Measurements from ENCODE around the gene MAP3K8.
"Not testable (repeated sequence)": the region's sequence is repeated elsewhere in the genome, so short reads cannot be mapped to it uniquely, and the experiment has no call there.

The MAP3K8 gene

DNA sequence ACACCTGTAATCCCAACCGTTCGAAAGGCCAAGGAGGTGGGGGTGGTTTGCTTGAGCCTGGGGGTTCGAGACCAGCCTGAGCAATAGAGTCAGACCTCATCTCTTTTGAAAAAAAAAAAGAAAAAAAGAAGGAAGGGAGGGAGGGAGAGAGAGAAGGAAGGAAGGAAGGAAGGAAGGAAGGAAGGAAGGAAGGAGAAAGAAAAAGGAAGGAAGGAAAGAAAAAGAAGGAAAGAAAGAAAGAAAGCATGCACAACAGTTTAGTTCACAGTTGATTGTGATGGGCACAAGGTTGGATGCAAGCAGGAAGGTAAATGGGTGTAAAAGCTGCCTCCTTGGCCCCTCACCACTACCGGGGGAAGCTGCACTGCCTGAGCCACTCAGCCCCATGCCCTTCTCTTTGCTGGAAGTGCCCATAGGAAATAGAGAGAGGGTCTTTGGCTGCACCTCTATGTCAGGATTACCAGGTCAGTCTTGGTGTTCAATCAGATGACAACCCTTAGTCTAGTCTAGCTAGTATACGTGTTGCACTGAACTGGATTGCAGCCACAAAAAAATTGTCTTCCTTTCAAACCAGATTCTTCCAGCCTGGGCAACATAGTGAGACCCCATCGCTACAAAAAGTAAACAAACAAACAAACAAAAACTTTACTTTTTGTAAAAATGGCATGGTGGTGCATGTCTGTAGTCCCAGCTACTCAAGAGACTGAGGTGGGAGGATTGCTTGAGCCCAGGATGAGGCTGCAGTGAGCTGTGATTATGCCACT is 20.0 kb downstream of the MAP3K8 start:
- DNase-seq, result no peak

DNA sequence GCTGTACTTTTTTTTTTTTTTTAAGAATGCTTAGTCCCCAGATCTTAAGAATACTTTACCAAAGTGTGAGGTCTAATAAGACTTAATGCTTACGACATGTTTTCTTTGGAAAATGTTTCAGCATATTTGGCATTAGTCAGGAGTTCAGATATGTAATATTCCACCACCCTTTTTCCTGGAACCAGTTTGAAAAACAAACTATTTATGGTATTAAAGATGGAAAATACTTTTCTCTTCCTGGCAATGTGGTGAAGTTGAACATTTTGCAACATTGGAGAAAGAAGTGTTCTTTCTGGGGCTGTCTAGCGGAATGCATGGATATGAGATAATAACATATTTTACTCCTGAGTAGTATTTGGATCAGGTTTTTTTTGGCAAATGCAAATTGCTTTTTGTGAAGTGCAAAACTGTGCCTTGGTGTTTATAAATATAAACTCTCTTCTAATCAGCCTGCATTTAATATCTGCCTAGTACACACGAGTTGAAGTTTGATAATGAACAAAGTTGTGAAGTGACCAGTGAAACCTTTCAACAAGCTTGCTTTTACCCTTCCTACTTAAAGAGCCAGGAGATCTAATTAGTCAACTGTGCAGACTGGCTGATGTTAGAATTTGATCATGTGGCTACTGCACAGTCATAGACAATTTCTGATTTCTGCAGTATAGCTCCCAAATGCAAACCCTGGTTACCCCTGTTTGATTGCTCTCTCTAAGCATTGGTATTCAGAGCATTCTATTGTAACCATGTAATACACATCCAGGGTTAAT is 20.9 kb downstream of the MAP3K8 start:
- no peak for DNase-seq

DNA sequence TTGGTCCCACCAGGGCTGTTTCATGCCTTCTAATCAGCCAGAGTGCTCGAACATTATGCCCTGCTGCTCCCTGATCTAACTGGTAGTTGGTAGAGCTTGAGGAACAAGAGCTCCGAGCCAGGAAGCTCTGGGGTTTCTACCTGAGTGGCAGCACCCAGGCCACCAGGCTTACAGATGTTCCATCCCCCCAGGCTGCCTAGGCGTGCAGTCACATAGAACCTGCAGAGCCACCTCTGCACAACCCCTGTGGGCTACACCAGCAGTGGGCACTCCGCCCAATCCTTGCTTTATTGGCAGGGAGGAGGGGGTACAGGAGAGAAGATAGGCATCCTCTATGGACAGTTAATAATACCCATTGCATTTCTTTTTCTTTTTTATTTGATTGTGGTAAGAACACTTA is 21.8 kb downstream of the MAP3K8 start:
- DNase-seq, result no peak

DNA sequence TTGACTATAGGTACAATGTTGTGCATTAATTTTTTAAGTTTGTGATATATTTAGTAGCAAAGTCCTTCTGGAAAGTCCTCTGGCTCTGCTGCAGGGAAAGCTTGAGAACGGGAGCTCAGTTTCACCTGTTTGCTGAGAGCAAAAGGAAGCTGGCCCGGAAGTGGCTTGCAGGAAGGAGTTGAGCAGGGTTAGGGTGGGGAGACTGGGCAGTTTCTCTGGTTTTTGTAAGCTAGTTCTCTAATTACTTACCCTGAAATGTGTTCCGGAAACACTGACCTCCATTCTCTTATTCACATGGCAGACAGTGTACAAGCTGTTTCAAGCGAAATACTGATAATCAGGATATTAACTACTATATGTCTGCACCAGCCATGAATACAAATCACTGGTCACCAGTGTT is 22.3 kb downstream of the MAP3K8 start:
- no peak for DNase-seq

DNA sequence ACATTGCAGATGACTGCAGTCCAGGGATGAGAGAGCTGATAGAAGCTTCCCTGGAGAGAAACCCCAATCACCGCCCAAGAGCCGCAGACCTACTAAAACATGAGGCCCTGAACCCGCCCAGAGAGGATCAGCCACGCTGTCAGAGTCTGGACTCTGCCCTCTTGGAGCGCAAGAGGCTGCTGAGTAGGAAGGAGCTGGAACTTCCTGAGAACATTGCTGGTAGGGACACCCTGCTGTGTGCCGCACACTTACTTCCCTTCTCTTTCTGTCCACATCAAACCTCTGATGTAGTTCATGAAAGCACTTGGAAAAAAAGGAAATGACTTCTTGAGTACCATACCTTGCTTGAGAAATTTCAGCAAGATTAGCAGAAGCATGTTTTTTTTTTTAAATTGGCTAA is 25.3 kb downstream of the MAP3K8 start:
- no peak for DNase-seq

DNA sequence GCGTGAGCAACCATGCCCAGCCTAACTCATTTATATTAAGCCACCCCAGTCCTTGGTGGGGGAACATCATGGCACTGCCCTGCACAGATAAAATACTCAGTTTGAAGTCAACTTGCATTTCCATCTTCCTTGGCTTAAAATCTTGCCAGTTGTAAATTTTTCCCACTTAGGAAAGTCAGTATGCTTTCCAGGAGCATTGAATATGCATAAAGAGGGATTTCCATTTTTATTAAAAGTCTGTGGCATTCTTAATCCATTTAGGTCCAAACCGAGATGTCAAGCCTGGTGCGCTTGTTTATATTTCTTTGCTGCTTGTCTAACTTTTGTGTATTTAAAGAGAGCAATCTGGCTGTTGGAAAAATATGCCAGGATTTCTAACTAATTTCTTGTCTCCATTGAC is 26.1 kb downstream of the MAP3K8 start:
- no peak for DNase-seq

DNA sequence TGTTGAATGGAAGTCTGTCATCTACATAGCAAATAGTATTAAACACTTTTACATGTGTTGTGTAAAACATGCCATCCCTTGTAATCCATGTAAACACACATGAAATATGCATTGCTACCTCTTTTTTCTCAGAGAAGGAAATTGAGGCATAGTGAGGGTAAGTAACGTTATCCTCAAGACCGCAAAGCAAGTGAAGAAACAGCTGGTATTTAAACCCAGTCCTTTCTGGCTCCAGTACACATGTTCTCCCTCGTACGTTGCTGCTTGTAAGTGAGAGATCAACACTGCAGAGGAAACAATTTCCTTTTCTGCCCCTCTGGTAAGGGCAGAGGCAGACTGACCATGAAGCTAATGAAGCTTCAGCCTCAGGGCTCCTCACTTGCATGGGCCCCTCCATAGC is 28.5 kb downstream of the MAP3K8 start:
- no peak for DNase-seq

DNA sequence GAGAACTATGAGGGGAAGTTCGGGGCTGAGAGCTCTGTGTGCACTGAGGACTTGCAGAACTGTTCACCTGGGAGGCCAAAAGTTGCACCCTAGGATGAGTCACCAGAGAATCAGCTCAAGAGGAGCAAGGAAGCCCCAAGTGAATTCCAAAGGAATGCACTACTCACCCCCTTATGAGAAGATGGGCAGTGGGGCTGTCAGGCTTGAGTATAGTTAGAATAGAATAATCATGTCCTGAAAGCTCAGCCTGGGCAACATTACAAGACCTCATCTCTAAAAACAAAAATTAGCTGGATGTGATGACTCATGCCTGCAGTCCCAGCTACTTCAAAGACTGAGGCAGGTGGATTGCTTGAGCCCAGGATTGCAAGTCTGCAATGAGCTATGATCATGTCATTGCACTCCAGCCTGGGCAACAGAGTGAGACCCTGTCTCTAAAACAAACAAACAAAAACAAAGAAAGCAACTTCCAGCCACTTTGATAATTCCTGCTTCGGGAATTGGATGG is 30.0 kb downstream of the MAP3K8 start:
- DNase-seq, result no peak

DNA sequence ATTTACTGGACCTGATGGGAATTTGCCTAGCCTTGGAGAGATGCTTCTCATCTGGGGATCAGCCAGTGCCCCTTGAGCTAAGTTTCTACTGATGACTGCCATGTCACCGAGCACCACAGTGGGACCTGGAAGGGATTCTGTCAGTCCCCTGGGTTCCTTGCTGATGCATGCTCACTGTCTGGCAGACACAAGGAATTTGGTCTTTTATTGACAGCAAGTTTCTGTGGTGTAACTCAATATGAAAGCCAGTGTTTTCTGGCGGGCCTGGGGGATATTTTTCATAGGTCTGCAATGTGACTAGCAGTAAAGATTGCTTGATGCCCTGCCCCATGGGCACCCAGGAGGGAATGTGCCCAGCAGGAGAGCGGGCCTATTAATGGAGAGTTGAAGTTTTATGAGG is 30.7 kb downstream of the MAP3K8 start:
- DNase-seq, result no peak

DNA sequence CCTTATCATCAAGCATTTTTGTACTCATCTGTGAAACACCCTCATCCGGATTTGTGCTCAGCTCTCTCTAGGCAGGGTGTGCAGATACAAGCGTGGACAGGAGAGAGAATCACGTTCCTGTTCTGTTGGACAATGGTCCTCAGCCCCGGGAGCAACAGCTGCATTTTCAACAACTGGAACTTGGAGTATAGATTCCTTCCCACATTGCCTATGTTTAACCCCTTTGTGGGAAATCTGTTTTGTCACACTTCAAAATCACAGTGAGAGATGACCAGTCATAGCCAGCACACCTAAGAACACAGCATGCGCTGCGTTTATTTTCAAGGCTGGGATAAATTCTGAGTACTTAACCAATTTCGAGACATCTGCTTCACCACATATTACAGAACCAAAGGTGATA is 32.5 kb downstream of the MAP3K8 start:
- no peak for DNase-seq

DNA sequence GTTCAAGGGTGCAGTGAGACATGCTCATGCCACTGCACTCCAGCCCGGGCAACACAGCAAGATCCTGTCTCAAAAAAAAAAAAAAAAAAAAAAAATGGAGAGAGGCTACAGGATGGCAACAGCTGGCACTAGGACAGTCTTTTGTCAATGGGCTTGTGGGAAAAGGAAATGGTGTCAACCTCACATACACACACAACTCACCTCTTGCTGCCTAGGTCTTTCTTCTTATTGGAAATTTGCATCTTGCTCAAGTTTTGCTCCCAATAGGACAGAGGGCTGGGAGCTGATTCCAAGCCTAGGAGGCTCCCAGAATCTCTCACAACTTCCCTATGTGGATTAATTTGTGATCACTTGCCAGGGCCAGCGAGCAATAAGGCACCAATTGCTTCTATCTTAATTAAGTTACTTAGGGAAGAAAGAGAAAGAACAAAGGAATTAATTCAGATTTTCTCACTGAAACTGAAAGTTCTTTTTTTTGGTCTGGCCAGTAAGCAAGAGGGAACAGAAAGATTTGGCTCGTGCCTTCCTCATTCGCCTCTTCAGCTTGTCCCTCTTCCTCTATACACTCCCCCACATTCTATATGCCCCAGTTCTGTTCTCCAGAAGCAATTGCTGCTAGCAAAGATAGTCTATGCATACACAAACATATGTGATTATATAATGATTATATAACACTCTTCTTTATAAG is 33.8 kb downstream of the MAP3K8 start:
- DNase-seq, result no peak

DNA sequence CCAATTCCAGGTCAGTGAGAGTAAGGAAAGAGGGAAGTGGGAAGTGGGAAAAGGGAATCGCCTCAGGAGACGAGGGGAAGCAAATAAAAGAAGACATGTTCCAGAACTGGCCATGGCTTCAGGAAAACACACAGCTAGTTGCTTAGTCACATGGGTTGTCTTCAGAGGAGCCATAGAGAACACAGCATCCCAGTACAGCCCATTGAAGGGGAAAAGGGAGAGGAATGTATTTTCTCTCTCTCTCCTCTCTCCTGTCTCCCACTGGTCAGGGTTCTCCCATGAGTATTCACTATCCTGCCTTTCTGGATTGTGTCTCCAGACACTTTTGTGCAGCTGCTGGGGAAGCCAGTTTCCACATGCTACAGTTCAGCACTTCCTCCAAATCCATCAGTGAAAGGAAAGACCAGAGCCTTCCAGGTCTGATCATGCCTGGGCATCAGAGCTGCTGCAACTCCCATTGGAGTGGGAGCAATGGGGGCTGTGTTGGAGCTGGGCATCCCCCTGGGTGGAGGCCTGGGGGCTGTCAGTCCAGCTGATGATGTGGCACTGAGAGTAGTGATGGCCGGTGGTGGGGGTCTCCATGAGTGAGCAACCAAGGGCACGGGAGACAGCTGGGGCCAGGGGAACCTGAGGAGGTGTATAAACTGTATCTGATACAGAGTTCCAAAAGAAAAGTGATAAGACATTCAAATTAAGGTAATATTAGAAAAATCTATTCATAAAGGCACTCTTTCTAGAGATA is 38.6 kb downstream of the MAP3K8 start:
- no peak for DNase-seq

DNA sequence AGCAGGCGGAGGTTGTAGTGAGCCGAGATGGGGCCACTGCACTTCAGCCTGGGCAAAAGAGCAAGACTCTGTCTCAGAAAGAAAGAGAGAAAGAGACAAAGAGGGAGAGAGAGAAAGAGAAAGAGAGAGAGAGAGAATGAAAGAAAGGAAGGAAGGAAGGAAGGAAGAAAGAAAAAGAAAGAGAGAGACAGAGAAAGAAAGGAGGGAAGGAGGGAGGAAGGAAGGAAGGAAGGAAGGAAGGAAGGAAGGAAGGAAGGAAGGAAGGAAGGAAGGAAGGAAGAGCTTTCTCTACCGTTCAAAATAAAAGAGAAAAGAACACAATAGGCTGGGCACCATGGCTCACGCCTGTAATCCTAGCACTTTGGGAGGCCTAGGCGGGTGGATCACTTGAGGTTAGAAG is 41.5 kb downstream of the MAP3K8 start:
- DNase-seq, result not testable (repeated sequence)

DNA sequence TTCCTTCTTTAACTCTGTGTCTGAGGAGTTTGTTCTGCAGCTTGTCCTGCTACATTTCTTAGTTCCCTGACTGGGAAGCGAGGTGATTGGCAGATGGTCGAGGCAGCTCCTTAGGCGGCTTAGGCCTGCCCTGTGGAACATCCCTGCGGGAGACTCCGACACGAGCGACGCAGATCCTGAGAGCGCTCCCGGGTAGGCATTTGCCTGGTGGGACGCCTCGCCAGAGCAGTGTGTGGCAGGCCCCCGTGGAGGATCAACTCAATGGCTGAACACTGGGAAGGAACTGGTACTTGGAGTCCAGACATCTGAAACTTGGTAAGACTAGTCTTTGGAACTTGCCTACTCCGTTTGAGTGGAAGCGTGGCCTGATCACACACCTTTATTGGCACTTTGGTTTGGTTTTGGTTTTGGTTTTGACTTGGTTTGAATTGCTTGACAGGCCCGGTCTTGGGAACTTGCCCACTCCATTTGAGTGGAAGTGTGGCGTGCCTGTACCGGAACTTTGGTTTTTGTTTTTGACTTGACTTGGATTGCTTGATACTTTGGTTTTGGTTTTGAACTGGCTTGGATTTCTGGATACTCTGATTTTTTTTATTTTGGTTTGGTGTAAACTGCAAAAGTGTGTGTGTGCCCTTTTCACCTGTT is 42.6 kb downstream of the MAP3K8 start:
- no peak for DNase-seq

DNA sequence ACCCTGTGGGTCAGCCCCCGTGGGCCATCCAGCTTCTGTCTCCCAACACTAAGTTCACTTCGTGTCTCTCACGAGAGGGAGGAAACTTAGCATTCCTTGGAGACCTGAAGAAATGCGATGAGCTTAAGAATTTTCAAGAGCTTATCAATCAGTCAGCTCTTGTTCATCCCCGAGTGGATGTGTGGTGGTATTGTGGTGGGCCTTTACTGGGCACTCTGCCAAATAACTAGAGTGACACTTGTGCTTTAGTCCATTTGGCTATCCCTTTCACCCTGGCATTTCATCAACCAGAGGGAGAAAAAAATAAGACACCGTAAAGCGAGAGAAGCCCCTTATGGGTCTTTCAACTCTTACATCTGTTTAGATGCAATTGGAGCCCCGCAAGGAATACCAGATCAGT is 45.5 kb downstream of the MAP3K8 start:
- not testable (repeated sequence) for DNase-seq

DNA sequence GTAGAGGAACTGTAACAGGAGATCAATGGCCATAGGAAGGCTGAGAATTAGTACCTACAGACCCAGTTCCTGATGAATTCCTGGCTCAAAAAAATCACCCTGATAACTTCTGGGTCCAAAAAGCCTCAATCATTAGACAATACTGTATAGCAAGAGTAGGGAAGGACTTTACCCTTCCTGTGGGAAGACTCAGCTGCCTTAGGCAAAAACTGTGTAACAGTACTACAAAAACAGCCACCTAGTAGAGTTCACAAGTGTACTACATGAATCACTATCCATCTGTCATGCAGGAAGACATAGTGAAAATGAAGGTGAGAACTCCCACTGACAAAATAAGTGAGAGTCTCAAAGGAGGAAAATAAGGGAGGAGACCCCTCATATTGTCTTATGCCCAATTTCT is 47.6 kb downstream of the MAP3K8 start:
- no peak for DNase-seq

DNA sequence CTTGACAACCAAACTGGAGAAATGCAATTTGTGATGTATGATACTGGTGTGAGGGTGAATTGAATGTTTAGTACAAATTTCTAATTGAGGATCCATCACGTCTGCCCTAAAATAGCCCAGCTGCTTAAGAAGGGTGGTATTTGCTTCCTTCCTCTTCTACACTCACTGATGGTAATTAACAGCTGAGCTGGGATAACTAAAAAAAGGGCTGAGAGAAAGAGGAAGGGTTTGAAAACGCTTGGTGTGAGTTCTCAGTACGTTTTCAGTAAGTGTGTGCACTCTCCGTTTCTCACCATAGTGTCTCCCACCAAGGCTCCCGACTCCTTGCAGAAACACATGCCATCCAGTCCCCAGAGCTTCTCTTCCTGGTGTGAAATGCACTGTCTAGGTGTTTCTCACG is 54.3 kb downstream of the MAP3K8 start:
- no peak for DNase-seq

DNA sequence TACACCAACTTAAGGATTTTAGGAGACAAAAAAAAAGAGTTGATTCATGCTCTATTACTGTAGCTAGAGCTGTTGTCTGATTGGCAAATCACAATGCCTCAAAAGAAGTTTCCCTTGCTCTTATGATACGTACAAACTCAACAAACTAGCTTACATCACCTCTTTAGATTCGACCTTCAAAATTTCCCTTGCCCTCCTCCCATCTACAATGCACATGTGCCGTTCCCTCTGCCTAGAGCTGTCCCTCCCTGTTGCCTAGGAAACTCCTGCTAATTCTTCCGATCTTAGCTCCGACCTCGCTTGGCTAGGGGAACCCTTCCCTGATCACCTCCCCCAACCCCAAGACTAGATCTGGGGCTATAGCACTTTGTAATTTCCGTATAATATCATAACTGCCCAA is 55.4 kb downstream of the MAP3K8 start:
- no peak for DNase-seq

DNA sequence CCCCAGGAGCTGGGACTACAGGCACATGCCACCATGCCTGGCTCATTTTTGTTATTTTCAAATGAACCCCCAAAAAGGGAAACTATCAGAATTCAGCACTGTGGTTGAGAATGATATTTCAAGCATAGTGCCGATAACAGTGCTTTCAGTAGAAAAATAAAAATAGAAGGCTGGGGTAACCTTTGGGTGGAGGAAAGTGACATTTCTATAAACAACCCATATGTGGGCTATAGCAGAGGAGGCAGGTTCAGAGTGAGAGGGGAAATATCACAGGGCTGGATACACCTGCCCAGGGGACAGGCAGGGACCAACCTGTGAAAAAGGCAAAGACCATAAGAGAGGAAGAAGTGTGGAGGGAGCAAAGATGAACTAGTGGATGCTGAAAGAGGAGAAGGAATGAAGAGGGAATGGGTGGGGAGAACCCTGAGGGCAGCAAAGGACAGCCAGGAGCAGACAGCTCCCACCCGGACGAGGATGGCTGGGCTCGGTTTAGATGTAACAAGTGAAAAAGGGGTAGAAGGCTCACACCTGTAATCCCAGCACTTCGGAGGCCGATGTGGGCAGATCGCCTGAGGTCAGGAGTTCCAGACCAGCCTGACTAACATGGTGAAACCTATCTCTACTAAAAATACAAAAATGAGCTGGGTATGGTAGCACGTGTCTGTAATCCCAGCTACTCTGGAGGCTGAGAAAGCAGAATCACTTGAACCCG is 56.5 kb downstream of the MAP3K8 start:
- DNase-seq, result no peak

DNA sequence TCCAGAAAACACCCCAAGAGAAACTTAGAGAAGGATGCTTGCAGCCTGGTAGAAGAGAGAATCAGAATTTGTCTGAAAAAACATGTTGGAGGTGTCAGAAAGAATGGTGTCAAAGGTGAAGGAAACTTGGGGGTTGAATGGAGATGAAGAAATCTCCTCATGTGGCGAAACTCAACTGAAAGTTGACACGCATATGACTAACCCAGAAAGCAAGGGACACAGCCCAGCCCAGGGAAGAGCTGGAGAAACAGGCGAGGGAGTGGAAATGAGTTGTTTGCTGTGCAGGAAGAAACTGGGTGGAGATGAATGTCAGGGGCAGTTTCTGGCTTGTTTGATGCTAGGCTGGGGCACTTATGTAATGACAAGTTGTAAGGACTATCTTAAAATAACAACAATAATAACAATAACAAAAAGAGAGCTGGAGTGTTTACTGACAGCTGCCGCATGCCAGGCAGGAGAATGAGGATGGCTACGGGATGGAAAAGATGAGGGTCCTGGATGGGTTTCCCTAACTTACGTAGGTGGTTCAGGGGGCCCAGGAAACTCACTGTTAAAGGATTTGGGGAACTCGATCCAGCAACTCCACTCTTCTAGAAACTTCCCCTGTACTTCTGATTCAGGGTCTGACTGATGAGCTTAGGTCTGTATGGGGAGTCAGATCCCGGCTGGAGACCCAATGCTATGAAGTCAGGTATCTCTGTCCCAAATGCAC is 57.4 kb downstream of the MAP3K8 start:
- no peak for DNase-seq

DNA sequence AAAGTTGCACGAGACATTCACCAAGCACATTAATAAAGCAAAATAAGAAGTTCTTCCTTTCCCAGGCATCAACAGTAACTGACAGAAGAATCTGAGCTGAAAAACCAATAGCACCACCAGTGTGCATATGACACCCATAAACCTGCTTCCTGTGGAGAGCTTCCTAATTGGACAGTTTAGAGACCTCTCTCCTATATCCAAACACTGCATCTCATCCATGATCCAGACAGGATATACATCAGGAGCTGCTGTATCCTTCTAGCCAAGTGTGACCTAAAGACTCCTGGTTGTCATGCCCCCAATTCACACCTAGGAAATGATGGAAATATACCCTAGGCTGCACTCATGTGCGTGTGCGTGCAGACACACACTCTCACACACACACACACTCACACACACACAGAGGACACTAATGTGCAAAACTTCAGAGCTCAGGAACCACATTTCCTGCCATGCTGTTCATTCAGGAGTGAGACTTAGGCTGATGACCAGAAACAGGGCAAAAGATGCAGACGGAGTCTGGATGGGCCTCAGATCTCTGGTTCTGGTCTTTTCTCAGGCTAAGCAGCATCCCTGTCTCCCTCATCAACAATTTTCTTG is 58.0 kb downstream of the MAP3K8 start:
- DNase-seq, result no peak

Measured in cortex of kidney (tissue), 1 donor.